Measurements from ENCODE around the gene GCNT1.

DNA sequence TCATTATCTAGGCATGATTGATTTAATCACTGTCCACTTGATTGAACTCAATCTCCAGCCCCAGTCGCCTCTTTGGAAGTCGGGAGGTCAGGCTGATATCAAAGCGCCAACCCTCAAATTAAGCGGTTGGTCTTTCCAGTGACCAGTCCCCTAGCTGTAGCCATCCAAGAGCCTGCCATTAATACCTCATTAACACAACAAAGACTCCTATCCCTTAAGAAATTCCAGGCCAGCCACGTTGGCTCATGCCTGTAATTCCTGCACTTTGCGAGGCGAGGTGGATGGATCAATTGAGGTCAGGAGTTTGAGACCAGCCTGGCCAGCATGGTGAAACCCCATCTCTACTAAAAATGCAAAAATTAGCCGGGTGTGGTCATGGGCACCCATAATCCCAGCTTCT is 27.4 kb upstream of the GCNT1 start:
- TF ChIP-seq, protein P1, sequence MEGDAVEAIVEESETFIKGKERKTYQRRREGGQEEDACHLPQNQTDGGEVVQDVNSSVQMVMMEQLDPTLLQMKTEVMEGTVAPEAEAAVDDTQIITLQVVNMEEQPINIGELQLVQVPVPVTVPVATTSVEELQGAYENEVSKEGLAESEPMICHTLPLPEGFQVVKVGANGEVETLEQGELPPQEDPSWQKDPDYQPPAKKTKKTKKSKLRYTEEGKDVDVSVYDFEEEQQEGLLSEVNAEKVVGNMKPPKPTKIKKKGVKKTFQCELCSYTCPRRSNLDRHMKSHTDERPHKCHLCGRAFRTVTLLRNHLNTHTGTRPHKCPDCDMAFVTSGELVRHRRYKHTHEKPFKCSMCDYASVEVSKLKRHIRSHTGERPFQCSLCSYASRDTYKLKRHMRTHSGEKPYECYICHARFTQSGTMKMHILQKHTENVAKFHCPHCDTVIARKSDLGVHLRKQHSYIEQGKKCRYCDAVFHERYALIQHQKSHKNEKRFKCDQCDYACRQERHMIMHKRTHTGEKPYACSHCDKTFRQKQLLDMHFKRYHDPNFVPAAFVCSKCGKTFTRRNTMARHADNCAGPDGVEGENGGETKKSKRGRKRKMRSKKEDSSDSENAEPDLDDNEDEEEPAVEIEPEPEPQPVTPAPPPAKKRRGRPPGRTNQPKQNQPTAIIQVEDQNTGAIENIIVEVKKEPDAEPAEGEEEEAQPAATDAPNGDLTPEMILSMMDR (IDR thresholded peaks at IDR 0.05; ENCODE audit: borderline replicate concordance, extremely low read depth, low read length, poor library complexity, severe bottlenecking): no peak
- no peak for TF ChIP-seq EZH2 (IDR thresholded peaks at IDR 0.05; ENCODE audit: borderline replicate concordance, low read depth, low read length, severe bottlenecking)
